Panc1 (cell line): Measurements from ENCODE around the gene LCE1F.

Experiments used
- POLR2AphosphoS5 ChIP-seq: IDR thresholded peaks from 2 replicates; pipeline ENCODE4 v1.6.1; 2012; ENCODE audit warnings: mild to moderate bottlenecking, low read depth, low read length, moderate library complexity
- SIN3A ChIP-seq: IDR thresholded peaks from 2 replicates; pipeline ENCODE4 v1.6.1; 2012; ENCODE audit warnings: low read depth, mild to moderate bottlenecking, low read length, moderate library complexity, borderline replicate concordance; ENCODE audit not compliant: insufficient read depth
- TCF7L2 ChIP-seq: IDR thresholded peaks from 2 replicates; pipeline ENCODE4 v1.6.1; 2011; ENCODE audit warnings: mild to moderate bottlenecking, low read depth, low read length, inconsistent platforms
- TF ChIP-seq, protein P1 (sequence below): fragments of 450-650 bp; IDR thresholded peaks from 2 replicates; pipeline ENCODE4 v1.5.1; 2017; ENCODE audit warnings: mild to moderate bottlenecking
- TF ChIP-seq, protein P2 (sequence below), 2 experiments: IDR thresholded peaks; 2 replicates each; pipeline ENCODE4 v1.6.1; 2011 to 2012; ENCODE audit warnings: low read depth in 2 of 2, control low read depth in 1 of 2, low read length in 1 of 2, mild to moderate bottlenecking in 1 of 2, moderate library complexity in 1 of 2; ENCODE audit not compliant: insufficient read depth in 1 of 2

DNA sequence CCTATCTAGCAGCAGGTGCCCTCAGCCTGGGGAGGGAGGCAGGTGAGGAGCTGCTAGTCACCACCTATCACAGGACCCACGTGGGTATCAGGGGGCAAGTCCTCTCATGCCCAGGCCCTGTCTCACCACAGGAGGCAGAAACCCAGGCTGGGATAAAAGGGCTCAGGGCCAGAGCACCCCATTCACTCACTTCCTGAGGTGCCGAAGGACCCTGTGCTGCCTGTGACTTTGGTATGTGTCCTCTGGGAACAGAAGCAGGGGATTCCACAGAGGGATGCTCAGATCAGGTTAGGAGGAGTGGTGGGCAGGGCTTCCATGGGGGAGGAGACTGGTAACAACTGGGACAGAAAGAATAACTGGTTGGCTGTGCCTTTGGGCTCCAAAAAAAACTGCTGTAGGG lies 11.1 kb downstream of the LCE1F start, which contains the start of gene LCE1E:
- TF ChIP-seq, protein P1, sequence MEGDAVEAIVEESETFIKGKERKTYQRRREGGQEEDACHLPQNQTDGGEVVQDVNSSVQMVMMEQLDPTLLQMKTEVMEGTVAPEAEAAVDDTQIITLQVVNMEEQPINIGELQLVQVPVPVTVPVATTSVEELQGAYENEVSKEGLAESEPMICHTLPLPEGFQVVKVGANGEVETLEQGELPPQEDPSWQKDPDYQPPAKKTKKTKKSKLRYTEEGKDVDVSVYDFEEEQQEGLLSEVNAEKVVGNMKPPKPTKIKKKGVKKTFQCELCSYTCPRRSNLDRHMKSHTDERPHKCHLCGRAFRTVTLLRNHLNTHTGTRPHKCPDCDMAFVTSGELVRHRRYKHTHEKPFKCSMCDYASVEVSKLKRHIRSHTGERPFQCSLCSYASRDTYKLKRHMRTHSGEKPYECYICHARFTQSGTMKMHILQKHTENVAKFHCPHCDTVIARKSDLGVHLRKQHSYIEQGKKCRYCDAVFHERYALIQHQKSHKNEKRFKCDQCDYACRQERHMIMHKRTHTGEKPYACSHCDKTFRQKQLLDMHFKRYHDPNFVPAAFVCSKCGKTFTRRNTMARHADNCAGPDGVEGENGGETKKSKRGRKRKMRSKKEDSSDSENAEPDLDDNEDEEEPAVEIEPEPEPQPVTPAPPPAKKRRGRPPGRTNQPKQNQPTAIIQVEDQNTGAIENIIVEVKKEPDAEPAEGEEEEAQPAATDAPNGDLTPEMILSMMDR: no peak
- TF ChIP-seq, protein P2, sequence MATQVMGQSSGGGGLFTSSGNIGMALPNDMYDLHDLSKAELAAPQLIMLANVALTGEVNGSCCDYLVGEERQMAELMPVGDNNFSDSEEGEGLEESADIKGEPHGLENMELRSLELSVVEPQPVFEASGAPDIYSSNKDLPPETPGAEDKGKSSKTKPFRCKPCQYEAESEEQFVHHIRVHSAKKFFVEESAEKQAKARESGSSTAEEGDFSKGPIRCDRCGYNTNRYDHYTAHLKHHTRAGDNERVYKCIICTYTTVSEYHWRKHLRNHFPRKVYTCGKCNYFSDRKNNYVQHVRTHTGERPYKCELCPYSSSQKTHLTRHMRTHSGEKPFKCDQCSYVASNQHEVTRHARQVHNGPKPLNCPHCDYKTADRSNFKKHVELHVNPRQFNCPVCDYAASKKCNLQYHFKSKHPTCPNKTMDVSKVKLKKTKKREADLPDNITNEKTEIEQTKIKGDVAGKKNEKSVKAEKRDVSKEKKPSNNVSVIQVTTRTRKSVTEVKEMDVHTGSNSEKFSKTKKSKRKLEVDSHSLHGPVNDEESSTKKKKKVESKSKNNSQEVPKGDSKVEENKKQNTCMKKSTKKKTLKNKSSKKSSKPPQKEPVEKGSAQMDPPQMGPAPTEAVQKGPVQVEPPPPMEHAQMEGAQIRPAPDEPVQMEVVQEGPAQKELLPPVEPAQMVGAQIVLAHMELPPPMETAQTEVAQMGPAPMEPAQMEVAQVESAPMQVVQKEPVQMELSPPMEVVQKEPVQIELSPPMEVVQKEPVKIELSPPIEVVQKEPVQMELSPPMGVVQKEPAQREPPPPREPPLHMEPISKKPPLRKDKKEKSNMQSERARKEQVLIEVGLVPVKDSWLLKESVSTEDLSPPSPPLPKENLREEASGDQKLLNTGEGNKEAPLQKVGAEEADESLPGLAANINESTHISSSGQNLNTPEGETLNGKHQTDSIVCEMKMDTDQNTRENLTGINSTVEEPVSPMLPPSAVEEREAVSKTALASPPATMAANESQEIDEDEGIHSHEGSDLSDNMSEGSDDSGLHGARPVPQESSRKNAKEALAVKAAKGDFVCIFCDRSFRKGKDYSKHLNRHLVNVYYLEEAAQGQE (IDR thresholded peaks at IDR 0.05; ENCODE audit: insufficient read depth in 1 of 2, low read depth in 2 of 2, low read length in 1 of 2): no peak
- TF ChIP-seq POLR2AphosphoS5 (no peak), SIN3A (no peak), TCF7L2 (no peak)
